SK-MEL-5 (cell line): ENCODE measurements around the gene AGA. TPM values are rescaled to one million over a fixed set of nuclear protein-coding genes. Genes with fewer than 3 reads are reported as not detected.

Experiments used
- DNase-seq: peaks from one replicate; pipeline ENCODE4 v3.0.0-alpha.2; 2016; ENCODE audit warnings: low read depth, low spot score
- in situ Hi-C: cut with HindIII; loops from 2 replicates; pipeline ENCODE4 v1.10.0; 2016; ENCODE audit warnings: low sequenced_read_pairs, high pct_unique_total_duplicates, low pct_unique_long_range_greater_than_20kb
- total RNA-seq: library from RNA; depleted of rRNA; stranded (reverse); fragments of >200 nt; shearing (Covaris generic); gene quantifications from 2 replicates; pipeline ENCODE4 v1.2.3, GENCODE V29; 2014; rRNA removed

AGA gene
- total RNA-seq, 1 experiment from 2014 or later, result 203 TPM

GRCh38 chr4:177404342-177404741 is 37.9 kb downstream of the AGA start:
- no peak for DNase-seq
- in situ Hi-C loops, result no loop called here

GRCh38 chr4:177403746-177404145 is 38.5 kb downstream of the AGA start:
- DNase-seq, result no peak
- in situ Hi-C loops, result no loop called here

- DNase-seq, result no peak
These were observed 40.5 kb downstream of the AGA start for GRCh38 chr4:177401658-177402273.

GRCh38 chr4:177400030-177400429 is 42.2 kb downstream of the AGA start:
- in situ Hi-C loops, result no loop called here
- no peak for DNase-seq

More at GRCh38 chr4:177401658-177402273, 40.5 kb downstream of the AGA start:
- in situ Hi-C loops, result no loop called here

- DNase-seq, result no peak
- in situ Hi-C loops, result no loop called here
These were observed 45.9 kb downstream of the AGA start for GRCh38 chr4:177396352-177396751.

- in situ Hi-C loops, result no loop called here
- DNase-seq, result no peak
These were observed 49.0 kb downstream of the AGA start for GRCh38 chr4:177393236-177393635.

GRCh38 chr4:177391953-177392352 is 50.3 kb downstream of the AGA start:
- no peak for DNase-seq
- in situ Hi-C loops, result no loop called here

- in situ Hi-C loops, result no loop called here
- DNase-seq, result no peak
These were observed 51.0 kb downstream of the AGA start for GRCh38 chr4:177391287-177391686.

- in situ Hi-C loops, result no loop called here
- DNase-seq, result peak; percentile 22
These were observed 55.9 kb downstream of the AGA start for GRCh38 chr4:177386278-177386815.

- in situ Hi-C loops, result no loop called here
- peak; percentile 14 for DNase-seq
These were observed 56.5 kb downstream of the AGA start for GRCh38 chr4:177385576-177386277.

- in situ Hi-C loops, result no loop called here
- DNase-seq, result no peak
These were observed 57.3 kb downstream of the AGA start for GRCh38 chr4:177384856-177385397.

GRCh38 chr4:177381762-177382310 is 60.4 kb downstream of the AGA start:
- no peak for DNase-seq

More at GRCh38 chr4:177381762-177382310, 60.4 kb downstream of the AGA start:
- in situ Hi-C loops, result no loop called here

Other genes with a start within 250 kb of the AGA start
- 7.4 and 9.0 TPM in 2 replicates for gene NEIL3, start 132.6 kb downstream of the AGA start, total RNA-seq